GM15510 (cell line): ENCODE data around the gene CENPE.

Experiments
- POLR2A ChIP-seq: IDR thresholded peaks from 3 replicates; pipeline ENCODE4 v1.6.1; 2011; ENCODE audit warnings: borderline replicate concordance; ENCODE audit not compliant: insufficient read length; ENCODE audit errors: extremely low read depth

CENPE gene, protein sequence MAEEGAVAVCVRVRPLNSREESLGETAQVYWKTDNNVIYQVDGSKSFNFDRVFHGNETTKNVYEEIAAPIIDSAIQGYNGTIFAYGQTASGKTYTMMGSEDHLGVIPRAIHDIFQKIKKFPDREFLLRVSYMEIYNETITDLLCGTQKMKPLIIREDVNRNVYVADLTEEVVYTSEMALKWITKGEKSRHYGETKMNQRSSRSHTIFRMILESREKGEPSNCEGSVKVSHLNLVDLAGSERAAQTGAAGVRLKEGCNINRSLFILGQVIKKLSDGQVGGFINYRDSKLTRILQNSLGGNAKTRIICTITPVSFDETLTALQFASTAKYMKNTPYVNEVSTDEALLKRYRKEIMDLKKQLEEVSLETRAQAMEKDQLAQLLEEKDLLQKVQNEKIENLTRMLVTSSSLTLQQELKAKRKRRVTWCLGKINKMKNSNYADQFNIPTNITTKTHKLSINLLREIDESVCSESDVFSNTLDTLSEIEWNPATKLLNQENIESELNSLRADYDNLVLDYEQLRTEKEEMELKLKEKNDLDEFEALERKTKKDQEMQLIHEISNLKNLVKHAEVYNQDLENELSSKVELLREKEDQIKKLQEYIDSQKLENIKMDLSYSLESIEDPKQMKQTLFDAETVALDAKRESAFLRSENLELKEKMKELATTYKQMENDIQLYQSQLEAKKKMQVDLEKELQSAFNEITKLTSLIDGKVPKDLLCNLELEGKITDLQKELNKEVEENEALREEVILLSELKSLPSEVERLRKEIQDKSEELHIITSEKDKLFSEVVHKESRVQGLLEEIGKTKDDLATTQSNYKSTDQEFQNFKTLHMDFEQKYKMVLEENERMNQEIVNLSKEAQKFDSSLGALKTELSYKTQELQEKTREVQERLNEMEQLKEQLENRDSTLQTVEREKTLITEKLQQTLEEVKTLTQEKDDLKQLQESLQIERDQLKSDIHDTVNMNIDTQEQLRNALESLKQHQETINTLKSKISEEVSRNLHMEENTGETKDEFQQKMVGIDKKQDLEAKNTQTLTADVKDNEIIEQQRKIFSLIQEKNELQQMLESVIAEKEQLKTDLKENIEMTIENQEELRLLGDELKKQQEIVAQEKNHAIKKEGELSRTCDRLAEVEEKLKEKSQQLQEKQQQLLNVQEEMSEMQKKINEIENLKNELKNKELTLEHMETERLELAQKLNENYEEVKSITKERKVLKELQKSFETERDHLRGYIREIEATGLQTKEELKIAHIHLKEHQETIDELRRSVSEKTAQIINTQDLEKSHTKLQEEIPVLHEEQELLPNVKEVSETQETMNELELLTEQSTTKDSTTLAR (N-terminal part only)

DNA sequence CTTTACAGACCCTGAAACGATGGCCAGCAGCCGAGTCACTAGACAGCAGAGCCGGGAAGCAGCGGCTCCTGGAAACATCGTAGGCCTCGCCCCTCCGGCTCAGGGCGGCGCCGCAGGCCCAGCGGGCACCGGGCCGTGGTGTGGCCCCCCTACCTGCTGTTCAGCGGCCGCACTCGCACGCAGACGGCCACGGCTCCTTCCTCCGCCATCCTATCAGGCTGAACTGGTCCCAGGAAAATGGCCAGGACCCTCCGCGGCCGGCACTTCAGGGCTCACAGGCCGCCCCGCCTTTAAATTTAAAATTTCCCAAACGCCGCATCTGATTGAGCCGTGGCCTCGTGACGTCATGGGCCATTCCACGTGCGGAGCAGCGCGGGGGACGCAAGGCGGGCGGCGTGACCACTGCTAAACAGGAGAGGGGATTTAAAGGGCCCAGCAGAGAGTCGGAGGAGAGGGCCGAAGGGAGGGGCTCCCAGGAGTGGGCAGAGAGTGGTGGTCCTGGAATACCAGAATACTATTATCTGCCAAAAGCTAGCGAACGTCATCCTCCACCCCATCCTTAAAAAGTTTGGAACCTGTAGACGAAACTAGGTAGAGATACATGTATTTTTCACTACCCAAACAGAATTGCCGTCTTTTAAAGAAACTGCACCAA, at the start of gene CENPE:
Gene CENPE (minus strand): TSS at position 233 of the 655 bp plus-strand sequence. CDS start 24 bp downstream, at position 209.
- TF ChIP-seq POLR2A = peak; percentile 66

DNA sequence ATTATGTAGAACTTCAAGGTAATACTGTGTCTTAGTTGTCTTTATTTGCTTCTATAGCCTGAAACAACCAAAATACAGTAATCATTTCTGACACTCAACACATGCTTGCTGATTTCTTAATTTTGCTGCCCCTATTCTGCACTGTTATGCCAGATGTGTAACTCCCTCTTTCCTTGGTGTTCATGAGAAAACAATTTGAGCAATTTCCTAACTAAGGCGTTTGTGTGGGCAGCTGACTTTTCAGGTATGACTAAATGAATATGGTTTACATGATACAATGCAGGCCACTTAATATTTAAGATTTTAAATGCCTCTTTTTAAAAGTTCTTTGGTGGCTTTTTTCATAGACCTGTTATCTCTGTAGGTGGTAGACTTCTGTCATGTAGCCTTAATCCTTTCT, 46.1 kb upstream of the CENPE start:
- no peak for TF ChIP-seq POLR2A

DNA sequence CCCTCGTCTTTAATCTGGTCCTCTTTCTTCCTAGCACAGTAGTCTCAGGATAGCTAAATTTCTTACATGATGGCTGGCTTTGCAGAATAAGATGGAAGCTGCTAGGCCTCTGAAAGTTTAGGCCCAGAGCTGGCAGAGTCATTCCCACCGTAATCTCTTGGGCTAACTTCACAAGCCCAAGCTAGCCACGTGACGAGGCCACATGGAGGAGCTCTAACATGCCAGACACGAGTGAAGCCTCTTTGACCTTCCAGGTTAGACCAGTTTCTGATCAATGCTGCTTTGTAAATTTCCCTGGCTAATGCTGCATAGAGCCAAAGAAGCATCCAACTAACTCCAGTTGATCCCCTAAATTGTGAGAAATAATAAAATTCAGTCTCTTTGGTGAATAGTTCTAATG, 9.5 kb upstream of the CENPE start:
- TF ChIP-seq POLR2A = no peak

DNA sequence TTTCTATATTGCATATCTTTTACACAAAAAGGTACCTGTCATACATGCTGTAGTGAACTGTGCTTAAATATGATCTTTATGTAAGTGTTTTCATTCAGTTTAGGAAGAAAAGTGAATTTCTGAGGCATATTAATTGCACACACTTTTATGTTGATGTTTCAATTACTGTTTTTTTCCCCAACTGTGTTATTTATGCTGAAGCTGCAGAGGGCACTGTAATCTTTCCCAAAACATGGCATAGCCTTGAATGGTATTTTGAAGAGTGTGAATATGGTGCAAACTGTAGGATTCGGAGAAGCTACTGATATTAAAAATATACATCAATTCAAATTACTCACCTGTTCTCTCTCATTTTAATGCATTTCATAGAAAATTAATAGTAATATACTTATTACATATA, 6.0 kb upstream of the CENPE start:
- TF ChIP-seq POLR2A = no peak

DNA sequence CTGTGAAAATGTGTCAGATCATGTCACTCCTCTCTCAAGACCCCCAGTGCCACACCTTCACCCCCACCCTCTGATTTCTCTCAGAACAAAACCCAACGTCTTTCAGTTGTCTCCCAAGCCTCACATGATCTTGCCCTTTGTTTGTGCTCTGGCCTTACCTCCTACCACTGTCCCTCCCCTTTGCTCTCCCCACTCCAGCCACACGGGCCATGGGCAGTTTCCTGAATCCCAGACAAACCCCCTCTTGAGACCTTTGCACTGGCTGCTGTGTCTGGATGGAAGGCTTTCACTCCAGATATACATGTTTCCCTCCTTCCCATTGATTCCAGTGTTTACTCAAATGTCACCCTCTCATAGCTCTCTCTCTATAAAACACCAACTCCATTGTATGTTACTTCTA, 3.6 kb upstream of the CENPE start:
- TF ChIP-seq POLR2A = no peak

DNA sequence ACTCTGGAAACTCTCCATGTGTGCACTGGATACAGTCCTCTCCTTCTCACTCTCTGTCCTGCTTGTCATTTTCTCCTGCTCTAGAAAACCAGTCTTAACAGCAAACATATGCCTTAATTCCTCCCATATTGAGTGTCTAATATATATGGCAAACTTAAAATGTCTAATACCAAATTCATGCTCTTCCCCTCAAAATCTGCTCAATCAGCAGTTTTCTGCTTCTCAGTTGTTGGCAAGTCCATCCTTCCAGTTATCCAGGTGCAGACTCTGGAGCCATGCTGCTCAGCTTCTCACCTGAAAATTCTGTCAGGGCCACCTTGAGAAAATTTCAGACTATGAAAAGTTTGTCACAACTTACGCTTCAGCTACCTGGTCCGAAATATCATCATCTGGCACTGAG, 3.1 kb upstream of the CENPE start:
- TF ChIP-seq POLR2A = no peak

DNA sequence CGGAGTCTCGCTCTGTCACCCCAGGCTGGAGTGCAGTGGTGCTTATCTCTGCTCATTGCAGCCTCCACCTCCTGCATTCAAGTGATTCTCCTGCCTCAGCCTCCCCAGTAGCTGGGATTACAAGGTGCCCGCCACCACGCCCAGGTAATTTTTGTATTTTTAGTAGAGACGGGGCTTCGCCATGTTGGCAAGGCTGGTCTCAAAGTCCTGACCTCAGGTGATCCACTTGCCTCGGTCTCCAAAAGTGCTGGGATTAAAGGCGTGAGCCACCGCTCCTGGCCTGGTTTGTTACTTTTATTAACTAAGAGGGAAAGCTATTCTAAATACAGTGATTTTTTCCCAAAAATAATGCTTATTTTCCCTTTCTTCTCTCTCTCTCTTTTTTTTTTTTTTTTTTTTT, 866 bp upstream of the CENPE start:
- no peak for TF ChIP-seq POLR2A

DNA sequence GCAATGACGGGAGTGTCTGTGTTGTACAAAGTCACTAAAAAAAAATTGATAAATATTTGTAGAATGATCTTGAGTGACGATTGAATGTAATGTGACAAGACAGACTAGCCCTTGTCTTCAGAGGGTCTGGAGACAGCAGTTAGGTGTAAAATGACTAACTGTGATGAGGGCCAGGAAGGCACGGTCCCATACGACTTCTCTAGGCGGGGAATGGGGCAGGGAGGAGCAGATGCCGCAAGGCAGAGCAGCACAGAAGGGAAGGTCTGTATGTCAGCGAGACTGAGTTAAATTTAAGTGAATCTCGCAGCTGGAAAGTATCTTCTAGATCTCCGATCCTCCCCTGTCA, 405 bp downstream of the CENPE start:
- TF ChIP-seq POLR2A = no peak

DNA sequence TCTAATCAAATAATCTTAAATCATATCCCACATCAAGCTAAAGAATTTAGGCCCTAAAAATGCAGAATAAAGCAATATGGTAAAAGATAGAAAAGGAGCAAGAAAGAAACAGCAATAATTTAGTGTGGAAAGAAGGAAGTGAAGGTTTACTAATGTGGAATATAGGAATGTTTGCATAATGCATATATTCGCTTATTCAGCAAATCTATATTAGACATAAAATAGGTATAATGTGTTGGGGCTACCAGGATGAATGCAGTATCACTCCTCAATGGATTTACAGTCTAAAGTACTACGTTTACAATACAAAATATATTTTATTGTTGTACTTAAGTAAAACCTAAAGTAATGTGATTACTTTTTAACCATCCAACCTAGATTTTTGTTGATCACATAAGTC, 4.7 kb downstream of the CENPE start:
- TF ChIP-seq POLR2A = no peak

DNA sequence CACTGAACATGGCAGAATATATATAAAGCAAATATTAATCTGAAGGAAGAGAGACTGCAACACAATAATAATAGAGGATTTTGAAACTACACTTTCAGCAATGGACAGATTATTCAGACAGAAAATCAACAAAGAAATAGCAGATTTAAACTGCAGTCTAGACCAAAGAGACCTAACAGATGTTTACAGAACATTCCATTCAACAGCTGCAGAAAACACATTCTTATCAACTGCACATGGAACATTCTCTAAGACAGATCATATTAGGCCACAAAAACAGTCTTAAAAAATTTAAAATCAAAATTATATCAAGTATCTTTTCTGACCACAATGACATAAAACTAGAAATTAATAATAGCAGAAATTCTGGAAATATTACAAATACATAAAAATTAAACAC, 27.1 kb downstream of the CENPE start:
- TF ChIP-seq POLR2A = no peak

DNA sequence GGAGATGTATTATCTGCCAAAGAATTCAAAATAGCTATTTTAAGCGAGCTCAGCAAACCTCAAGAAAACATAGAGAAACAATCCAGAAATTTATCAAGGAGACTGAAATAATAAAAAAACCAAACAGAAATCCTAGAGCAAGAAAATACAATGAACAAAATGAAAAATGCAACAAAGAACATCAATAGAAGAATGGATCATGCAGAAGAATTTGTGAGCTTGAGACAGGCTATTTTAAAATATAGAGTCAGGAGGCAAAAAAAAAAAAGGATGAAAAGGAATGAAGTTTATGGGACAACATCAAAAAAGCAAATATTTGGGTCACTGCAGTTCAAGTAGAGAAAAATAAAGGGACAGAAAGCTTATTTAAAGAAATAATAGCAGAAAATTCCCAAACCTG, 29.1 kb downstream of the CENPE start:
- TF ChIP-seq POLR2A = no peak

DNA sequence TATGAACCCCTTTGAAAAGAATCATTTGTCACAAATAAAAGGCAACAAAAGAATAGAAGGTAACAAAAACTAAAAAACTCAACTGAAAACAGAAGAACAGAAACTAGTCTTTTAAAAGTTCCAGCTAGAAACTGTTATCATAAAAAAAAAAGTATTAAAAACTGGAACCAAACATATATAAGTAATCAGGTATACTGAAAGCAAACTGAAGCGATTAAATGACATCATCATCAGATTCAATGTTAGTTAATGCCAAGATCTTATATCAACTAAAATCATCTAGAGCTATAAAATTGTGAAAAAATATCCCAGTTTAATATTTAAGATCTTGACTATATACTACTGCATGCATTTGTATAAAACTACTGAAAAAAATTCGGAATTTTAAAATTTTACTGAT, 36.0 kb downstream of the CENPE start:
- TF ChIP-seq POLR2A = no peak

DNA sequence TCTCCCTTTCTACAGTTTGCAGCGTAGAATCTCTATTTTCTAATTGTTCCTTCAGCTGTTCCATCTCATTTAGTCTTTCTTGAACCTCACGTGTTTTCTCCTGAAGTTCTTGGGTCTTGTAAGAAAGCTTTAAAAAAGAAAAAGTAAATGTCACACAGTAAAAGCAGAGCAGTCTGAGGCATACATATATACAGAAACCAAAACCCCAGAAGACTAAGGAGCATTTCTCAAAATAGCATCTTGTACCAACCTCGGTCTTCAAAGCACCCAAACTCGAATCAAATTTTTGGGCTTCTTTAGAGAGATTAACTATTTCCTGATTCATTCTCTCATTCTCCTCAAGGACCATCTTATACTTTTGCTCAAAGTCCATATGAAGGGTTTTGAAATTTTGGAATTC, 39.4 kb downstream of the CENPE start:
- TF ChIP-seq POLR2A = no peak

DNA sequence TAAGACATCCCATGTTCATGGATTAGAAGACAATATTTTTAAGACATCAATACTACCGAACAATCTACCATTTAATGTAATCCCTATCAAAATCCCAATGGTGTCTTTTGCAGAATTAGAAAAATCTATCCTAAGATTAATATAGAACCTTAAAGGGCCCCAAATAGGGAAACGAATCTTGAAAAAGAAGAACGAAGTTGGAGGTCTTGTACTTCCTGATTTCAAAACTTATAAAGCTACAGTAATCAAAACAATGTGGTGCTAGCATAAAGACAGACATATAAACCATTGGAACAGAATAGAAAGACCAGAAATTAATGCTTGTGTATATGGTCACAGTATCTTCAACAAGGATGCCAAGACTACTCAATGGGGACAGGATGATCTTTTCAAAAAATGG, 42.0 kb downstream of the CENPE start:
- no peak for TF ChIP-seq POLR2A
